Tibial artery (tissue), 4 donors: ENCODE measurements around the gene TSHZ2.

Experiments
- DNase-seq, 2 donors: peaks; one replicate each; pipeline ENCODE4 v3.0.0-alpha.2; 2019
- H3K27ac ChIP-seq, 2 donors: fragments of 200-600 bp; sonication (generic) in 1 of 2; 1 replicate in 1 of 2; 2 replicates in 1 of 2; pipeline ENCODE4 v1.5.1; 2018 to 2019; ENCODE audit warnings: mild to moderate bottlenecking in 1 of 2
- H3K27me3 ChIP-seq, 2 donors: fragments of 200-600 bp; sonication (generic) in 1 of 2; one replicate each; pipeline versions ENCODE4 v1.5.1 to v1.6.0; 2016 to 2019
- H3K36me3 ChIP-seq, 3 donors: fragments of 200-600 bp; sonication (generic) in 2 of 3; one replicate each; pipeline ENCODE4 v1.5.1; 2016 to 2019; ENCODE audit warnings: mild to moderate bottlenecking in 2 of 3
- H3K4me1 ChIP-seq, 4 donors: fragments of 200-600 bp; sonication (generic) in 2 of 4; 1 replicate in 3 of 4; 2 replicates in 1 of 4; pipeline ENCODE4 v1.5.1; 2016 to 2019
- H3K4me3 ChIP-seq, 2 donors: fragments of 200-600 bp; sonication (generic) in 1 of 2; 1 replicate in 1 of 2; 2 replicates in 1 of 2; pipeline ENCODE4 v1.5.1; 2018 to 2019; ENCODE audit warnings: mild to moderate bottlenecking in 2 of 2
- H3K9me3 ChIP-seq, 3 donors: fragments of 200-600 bp; sonication (generic) in 1 of 3; one replicate each; pipeline ENCODE4 v1.5.1; 2016 to 2019
- intact Hi-C: fragments of 100-400 bp; cut with DNase I; formaldehyde crosslinking; loops from one replicate; pipeline ENCODE4 v1.15.0; 2023; ENCODE audit warnings: low total_unique reads
- TF ChIP-seq, protein P1 (sequence below), 2 experiments: fragments of 200-600 bp in 1 of 2; fragments of 450-650 bp in 1 of 2; IDR thresholded peaks; one replicate each; pipeline ENCODE4 v1.5.1; 2017 to 2019; ENCODE audit warnings: antibody characterized with exemption in 2 of 2, mild to moderate bottlenecking in 1 of 2, moderate library complexity in 1 of 2

Gene TSHZ2

DNA sequence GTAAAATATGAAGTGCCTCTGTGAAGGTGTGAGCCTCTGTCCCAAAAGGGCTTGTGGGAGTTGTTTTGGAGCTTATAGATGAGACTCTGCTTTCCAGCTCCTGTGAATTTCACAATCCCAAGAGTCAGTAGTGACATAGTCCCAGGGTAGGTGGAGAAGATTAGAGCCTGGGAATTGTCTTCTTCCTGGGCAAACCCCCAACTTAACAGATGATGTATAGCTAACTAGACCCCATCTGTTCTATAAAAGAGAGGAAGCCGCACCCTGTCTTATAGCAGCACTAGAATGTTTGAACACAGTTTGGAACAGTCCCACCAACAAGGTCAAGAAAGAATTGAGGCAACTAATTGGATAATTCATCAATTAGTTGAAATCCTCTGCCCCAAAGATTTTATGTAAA is 326.8 kb downstream of the TSHZ2 start:
- DNase-seq: no peak
- intact Hi-C loops: no loop called here
- TF ChIP-seq, protein P1, sequence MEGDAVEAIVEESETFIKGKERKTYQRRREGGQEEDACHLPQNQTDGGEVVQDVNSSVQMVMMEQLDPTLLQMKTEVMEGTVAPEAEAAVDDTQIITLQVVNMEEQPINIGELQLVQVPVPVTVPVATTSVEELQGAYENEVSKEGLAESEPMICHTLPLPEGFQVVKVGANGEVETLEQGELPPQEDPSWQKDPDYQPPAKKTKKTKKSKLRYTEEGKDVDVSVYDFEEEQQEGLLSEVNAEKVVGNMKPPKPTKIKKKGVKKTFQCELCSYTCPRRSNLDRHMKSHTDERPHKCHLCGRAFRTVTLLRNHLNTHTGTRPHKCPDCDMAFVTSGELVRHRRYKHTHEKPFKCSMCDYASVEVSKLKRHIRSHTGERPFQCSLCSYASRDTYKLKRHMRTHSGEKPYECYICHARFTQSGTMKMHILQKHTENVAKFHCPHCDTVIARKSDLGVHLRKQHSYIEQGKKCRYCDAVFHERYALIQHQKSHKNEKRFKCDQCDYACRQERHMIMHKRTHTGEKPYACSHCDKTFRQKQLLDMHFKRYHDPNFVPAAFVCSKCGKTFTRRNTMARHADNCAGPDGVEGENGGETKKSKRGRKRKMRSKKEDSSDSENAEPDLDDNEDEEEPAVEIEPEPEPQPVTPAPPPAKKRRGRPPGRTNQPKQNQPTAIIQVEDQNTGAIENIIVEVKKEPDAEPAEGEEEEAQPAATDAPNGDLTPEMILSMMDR (IDR thresholded peaks at IDR 0.05): no peak
- no peaks in the 10 kb centered on the region for H3K9me3 ChIP-seq
- H3K27ac ChIP-seq: no peak overlapping the region
- H3K4me1 ChIP-seq: no peaks in the 10 kb centered on the region
- no peaks in the 10 kb centered on the region for H3K27me3 ChIP-seq
- no peak overlapping the region for H3K4me3 ChIP-seq
- no peaks in the 10 kb centered on the region for H3K36me3 ChIP-seq

DNA sequence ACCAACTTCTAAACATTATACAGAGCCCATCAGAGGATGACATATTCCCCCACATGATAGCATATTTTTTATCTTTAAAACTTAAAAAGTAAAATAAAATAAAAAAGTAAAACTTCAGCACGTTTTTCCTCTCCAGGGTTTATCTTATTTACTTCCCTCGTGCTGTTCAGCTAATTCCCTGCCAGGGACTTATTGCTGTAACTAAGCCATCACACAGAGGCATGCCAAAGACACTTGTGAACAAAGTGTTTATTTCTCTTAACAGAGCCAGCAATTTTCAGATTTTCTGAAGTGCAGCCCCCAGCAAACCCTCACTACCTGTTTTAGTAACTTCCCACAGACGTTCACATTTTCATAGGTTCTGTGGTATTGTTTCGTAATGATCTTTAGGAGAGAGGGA is 327.7 kb downstream of the TSHZ2 start:
- Histone ChIP-seq H3K27me3 (no peaks in the 10 kb centered on the region), H3K9me3 (no peaks in the 10 kb centered on the region), H3K27ac (no peak overlapping the region), H3K4me1 (no peaks in the 10 kb centered on the region), H3K4me3 (no peak overlapping the region), H3K36me3 (no peaks in the 10 kb centered on the region)
- TF ChIP-seq, protein P1 (IDR thresholded peaks at IDR 0.05): no peak
- intact Hi-C loops: no loop called here
- DNase-seq: no peak

DNA sequence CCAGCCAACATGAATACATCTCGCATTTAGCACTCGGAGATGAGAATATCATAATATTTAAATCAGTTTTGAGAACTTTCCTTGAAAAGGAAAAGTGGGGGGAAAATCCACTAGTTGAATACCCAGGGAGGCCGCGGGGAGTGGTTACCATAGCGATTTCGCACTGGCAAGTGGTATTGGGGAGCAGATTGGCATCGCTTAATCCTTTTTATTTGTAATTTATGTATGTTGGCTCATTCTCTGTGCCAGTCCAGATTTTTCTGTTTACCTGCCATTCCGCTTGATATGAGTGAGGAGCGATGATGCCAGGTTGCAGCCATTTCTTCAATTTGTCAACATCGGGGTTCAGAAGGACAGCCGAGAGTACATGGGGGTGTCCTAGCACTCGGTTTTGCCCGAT is 329.7 kb downstream of the TSHZ2 start:
- Histone ChIP-seq H3K27me3 (no peaks in the 10 kb centered on the region), H3K4me3 (no peak overlapping the region), H3K9me3 (no peaks in the 10 kb centered on the region), H3K4me1 (no peaks in the 10 kb centered on the region), H3K36me3 (no peaks in the 10 kb centered on the region), H3K27ac (no peak overlapping the region)
- no peak for DNase-seq
- intact Hi-C loops: no loop called here
- TF ChIP-seq, protein P1 (IDR thresholded peaks at IDR 0.05): no peak

DNA sequence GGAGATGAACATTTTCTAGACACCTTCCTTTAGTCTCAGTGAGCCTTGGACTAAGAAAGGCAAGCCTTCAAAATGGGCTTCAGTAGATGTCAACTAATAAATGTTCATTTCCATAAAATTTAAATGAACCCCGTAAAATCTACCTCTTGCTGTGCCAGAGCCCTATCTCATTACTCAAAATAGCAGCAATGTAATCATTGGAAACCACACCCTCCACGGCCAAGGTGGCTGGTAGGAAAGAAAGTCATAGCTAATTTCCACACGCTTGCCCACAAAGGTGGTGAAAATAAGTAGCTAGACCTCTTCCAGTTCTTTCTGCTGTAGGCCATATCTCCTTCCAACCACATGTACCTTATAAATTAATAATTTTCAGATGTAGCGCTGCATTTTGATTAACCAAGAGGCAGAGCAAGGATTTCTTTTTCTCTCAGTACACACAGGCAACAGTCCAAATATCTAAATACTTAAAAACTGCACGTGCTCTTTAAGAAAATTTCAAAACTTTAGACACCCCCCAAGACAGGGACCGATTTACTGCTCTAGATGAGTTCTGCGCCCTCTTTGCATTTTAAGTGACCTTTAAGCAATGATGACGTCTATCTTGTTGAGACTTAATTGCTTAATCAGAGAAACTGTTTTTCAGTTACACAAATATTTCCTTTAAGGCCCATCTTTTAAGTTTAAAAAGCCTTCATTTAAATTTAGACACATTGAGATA is 330.7 kb downstream of the TSHZ2 start:
- Histone ChIP-seq H3K9me3 (no peaks in the 10 kb centered on the region), H3K4me1 (no peaks in the 10 kb centered on the region), H3K36me3 (no peaks in the 10 kb centered on the region), H3K4me3 (no peak overlapping the region), H3K27me3 (no peaks in the 10 kb centered on the region), H3K27ac (no peak overlapping the region)
- TF ChIP-seq, protein P1 (IDR thresholded peaks at IDR 0.05): no peak
- intact Hi-C loops: no loop called here
- no peak for DNase-seq

DNA sequence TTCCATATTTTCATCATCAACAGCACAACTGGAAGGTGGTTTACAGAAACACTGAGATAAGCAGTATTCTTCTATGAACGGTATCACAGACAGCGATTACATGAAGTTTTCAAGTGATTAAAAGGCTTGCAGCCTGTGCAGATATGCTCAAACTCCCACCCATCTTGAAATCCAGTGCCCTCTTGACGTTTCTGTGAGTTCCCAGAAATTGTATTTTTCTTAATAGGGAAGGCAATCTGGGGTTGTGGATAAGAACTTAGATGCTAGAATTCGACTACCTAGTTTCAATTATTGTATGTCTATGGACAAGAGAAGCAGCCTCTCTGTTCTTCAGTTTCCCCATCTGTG is 331.2 kb downstream of the TSHZ2 start:
- H3K9me3 ChIP-seq: no peaks in the 10 kb centered on the region
- intact Hi-C loops: no loop called here
- H3K27ac ChIP-seq: no peak overlapping the region
- no peak for DNase-seq
- H3K4me1 ChIP-seq: no peaks in the 10 kb centered on the region
- no peaks in the 10 kb centered on the region for H3K36me3 ChIP-seq
- TF ChIP-seq, protein P1 (IDR thresholded peaks at IDR 0.05): no peak
- H3K27me3 ChIP-seq: no peaks in the 10 kb centered on the region
- no peak overlapping the region for H3K4me3 ChIP-seq

DNA sequence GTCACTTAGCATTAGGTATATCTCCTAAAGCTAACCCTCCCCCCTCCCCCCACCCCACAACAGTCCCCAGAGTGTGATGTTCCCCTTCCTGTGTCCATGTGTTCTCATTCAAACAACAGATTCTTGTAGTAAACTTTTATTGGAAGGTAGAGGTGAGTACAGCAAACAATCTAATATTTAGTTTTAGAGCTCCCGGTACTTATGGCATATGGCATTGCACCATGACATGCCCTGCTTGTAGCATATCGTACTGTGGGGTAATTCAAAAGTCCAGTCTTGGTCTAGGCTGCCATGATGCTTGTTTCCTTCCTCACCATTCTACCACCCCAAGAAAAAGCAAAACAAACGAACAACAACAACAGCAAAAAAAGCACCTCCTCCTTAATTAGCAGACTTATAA is 332.0 kb downstream of the TSHZ2 start:
- no peak for DNase-seq
- H3K4me1 ChIP-seq: no peaks in the 10 kb centered on the region
- no peak overlapping the region for H3K27ac ChIP-seq
- intact Hi-C loops: no loop called here
- TF ChIP-seq, protein P1 (IDR thresholded peaks at IDR 0.05): no peak
- H3K36me3 ChIP-seq: no peaks in the 10 kb centered on the region
- H3K9me3 ChIP-seq: no peaks in the 10 kb centered on the region
- no peaks in the 10 kb centered on the region for H3K27me3 ChIP-seq
- no peak overlapping the region for H3K4me3 ChIP-seq
